Raji (cell line): ENCODE measurements around the gene RPS6KA1.

Source experiments
- POLR2A ChIP-seq: IDR thresholded peaks from 2 replicates; pipeline ENCODE4 v1.6.1; 2011; ENCODE audit warnings: low read depth, low read length, control low read depth; ENCODE audit not compliant: insufficient read depth

RPS6KA1 gene

DNA sequence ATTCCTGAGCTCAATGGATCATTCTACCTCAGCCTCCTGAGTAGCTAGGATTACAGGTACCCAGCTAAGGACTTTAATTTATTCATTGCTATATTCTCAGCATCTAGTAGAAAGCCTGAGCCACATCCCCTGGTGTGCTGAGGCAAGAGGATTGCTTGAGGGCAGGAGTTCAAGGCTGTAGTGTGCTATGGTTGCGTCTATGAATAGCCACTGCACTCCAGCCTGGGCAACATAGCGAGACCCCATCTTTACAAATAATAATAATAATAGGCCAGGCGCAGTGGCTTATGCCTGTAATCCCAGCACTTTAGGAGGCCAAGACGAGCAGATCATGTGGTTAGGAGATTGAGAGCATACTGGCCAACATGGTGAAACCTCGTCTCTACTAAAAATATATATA, 3.3 kb upstream of the RPS6KA1 start:
- no peak for TF ChIP-seq POLR2A

DNA sequence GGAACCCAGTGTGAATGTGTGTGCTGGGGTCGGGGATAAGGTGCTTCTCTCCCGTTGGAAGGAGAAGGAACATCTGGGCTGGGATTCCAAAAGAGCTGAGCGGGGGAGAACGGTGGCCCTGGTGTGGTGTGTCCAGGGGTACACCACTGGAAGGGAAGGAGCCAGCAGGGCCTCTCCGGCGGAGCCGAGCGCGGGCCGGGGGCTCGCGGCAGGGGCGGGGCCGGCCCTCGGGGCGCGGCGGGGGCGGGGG, 231 bp upstream of the RPS6KA1 start:
- TF ChIP-seq POLR2A: no peak

DNA sequence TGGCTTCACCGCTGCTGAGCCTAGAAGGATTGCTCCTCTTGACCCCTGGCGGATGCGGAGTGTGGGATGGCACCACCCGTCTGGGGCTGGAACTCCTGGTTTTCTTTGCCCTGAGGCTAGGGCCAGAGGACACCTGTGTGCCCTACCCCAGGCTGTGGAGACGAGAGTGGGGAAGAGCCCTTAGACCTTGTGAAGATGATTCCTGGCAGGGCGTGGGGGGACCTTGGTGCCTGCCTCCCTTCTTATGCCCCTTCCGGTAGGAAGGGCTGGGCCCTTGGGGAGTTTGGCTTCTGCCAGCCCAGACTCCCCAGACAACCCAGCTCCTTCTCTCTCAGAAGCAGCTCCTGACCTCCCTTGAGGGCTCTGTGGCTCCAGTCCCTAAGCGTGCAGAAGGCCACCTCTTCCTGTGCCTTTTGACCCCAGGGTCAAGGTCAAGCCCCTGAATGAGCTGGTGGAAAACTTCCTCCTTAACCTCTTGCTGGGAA, 891 bp downstream of the RPS6KA1 start:
- no peak for TF ChIP-seq POLR2A

DNA sequence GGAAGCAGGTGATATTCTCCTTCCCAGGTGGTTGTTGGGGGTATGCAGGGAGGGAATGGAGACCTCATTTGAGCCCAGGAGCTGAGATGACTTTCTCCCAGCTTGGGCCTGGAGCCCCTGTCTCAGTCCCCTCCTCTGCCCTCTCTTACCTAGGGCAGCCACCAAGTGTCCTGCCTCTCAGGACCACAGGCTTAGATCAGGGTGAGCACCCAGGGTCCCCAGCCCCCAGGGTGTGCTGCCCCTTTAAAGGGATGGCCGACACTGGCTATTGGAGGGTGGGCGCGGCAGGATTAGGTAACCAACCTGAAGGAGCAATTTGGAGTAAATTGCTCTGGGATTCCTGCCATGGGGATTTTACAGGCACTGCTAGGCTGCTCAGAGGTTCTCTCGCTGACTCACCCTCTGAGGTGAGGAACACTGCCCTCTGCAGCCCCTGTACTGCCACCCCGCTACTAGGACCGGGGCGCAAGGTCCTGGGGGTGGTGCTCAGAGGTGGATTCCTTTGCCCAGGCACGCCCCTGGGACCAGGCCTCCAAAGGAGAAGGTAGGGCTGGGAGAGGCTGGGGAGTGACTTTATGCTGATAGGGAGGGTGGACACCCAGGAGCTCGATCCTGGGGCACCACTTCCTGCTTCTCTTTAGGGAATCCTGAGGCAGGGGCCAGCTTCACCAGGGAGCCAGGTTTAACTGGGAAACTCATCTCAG, 1.5 kb downstream of the RPS6KA1 start:
- TF ChIP-seq POLR2A: no peak

DNA sequence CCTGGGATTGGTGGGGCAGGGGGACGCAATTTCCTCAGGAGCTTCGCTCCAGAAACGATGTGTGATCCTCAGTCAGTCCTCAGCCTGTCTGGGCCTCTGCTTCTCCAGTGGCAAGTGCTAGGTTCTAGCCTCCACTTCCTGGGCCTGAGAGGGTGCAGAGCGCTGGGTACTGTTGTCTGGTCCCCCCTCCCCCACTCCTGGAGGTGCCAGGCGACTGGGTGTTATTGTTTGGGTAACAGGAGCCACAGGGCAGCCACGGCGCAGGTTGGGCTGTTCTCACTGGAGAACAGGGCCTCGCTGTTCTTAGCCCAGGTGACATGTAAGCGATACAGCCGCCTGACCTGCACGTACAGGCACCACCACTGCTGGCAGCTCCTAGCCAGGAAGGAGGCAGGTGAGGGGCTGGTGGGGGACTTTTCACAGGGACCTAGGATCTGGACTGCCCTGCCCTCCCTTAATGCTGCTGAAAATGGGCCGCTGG, 2.1 kb downstream of the RPS6KA1 start:
- TF ChIP-seq POLR2A: no peak

DNA sequence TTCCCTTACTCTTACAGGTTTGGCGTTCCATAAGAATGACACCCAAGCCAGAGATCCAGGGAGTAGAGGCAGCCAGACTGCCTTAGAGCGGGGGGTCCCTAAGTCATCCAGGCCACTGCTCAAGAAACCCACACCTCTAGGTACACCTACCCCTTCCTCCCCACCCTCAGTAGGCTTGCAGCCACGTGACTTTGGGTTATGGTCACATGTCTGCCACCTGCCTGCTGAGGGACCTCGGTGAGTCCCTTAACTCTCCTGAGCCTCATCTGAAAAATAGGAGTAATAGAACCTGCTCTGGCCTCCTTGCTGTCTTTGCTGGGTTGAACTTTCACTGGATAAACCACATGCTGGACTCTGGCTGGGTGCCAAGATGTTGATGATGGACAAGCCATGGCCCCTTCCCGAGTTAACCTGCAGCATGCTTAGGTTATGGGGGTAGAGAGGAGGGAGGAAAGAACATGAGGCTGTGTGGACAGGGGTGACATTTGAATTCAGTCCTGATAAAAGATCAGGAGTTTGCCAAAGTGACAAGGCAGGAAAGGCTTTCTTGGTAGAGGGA, 4.5 kb downstream of the RPS6KA1 start:
- no peak for TF ChIP-seq POLR2A

DNA sequence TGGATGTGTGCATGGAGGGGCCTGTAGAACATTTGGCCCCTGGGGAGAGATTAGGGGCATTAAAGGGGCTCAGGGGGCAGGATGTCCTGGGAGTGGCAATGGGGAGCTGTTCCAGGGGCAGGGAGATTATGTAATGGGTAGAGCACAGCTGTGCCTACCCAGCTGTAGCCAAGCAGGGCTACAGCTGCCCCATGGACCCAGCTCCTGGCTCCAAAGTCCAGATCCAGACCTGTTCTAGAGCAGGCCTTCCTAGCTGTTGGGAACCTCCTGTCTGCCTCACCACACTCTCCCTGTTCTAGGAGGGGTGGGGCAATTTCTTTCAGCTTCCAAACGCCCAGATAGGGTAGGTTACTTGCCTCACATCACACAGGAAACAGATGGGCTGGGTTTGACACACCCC, 5.6 kb downstream of the RPS6KA1 start:
- no peak for TF ChIP-seq POLR2A

DNA sequence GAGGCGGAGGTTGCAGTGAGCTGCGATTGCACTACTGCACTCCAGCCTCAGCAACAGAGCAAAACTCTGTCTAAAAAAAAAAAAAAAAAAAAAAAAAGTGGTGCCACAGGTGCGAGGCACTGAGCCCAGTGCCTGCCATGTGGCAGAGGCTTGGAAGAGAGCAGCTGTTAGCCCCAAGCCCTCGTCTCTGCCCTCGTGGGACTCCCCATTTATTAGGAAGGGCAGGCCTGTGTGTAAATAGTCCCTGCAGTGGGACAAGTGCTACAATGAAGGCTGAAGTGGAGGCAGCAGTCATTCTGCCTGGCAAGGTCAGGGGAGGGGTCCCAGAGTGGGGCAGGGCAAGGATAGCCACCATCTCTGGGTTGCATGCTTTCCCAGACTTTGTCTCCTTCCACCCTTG, 6.5 kb downstream of the RPS6KA1 start:
- TF ChIP-seq POLR2A: no peak

DNA sequence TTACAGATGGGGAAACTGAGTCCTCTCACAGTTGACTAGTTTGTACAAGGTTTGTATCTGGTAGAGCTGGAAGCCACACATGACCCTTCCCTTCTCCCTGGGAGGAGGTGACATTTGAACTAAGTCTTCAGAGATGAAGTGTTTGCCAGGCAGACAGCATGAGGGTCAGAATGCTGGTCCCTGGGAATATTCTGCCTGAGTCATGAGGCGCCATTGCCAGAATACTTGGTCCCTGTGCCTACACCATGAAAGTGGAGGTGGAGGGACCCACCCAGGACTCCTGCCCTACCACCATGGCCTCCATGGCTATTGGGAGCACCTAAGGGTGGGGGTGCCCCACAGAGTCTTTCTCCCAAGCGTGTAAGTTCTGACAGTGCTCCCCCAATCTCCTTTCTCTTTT, 7.0 kb downstream of the RPS6KA1 start:
- TF ChIP-seq POLR2A: no peak

DNA sequence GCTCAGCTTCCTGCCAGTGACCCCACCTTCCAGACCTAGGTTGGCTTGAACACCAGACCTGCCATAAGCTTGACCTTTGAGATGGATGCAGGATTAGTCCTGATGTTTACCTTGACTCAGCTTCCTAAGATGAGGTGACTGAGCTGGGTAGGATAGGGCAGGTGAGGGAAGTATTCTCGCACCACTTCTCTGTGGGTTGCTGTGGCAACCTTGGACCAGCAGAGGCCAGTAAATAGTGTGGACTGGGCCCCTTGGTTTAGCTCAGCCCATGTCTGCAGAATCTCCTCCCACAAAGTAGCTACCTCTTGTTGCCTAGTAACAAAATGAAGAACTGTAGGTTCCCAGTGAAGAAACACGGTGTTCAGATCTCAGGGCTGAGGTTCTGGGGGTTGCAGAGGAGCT, 8.4 kb downstream of the RPS6KA1 start:
- TF ChIP-seq POLR2A: no peak

DNA sequence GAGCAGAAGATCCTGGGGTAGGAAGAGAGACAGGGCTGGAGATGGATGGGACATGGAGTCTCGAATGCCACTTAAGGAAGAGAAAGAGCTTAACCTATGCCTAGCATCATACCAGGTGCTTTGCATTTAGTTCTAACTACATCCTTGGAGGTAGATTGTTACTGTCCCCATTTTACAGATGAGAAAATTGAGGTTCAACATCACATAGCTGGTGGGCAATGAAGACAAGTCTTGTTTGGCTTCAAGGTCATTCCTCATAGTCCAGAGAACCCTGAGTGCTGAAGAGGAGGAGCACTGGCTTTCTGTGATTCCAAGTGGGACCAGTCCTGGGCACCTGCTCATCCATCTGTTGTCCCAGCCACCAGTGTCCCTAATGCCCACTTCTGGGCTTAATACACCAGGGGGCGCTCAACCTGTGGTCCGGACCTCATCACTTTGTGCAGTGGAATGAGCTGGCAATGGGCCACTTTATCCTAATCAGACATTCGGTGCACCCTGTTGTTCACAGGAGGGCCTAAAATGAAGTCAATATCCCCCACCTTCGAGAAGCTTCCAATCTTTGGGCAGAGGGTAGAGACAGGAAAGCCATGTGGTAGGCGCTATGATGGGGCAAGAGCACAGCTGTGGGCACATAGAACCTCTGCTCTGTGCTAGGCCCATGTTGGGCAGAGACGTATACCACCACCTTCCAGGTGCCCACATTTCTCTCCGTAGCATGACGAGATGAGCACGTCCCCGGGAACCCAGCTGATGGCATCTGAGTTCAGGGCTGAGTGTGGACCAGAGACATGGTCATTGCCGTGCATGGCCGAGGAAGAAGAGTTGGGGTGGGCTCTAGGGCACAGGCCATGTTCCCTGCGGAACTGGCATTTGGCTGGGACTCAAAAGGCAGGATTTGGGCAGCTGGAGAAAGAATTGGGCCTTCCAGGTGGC, 9.2 kb downstream of the RPS6KA1 start:
- TF ChIP-seq POLR2A: no peak

DNA sequence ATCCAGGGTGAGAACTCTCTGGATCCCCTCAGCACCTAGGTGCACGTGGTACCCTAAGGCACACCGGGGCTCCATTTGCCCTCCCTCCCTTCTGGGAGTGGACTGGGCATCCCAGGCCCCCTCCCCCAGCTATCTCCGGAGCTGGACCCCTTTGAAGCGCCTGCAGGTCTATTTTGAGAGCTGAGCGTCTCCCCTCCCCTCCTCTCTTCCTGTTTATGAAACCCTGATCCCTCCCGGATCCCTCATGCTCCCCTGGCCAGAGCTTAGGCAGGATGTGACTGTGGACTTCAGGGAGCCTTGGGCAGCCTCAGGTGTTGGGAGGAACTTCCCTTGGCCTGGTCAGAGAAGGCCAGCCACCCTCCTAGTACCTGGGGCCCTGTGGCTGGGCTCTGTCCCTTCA, 10.2 kb downstream of the RPS6KA1 start:
- TF ChIP-seq POLR2A: no peak

DNA sequence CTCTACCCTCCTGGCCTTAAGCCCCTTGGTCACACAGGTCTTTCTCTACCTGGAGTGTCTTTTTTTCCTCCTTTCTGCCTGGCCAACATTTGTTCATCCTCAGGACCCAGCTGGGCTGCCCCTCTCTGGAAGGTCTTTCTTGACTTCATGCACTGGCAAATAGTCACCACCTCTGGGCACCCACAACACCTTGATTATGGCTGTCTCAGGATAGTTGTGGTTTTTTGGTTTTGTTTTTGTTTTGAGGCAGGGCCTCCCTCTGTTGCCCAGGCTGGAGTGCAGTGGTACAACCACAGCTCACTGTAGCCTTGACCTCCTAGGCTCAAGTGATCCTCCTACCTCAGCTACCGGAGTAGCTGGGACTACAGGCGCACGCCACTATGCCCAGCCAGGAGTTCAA, 10.8 kb downstream of the RPS6KA1 start:
- no peak for TF ChIP-seq POLR2A

DNA sequence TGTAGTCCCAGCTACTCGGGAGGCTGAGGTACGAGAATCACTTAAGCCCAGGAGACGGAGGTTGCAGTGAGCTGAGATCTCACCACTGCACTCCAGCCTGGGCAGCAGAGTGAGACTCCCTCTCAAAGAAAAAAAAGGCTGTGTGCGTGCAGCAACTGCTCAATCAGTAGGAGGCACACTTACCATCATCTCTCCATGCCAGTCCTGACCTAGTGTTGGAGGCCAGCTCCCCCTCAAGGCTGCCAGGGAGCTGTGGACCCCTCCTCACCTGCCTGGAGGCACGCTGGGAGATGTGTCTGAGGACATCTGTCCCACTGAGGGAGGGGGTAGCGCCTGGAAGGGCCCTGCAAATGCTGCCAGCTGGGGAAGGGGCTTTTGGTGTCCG, 11.9 kb downstream of the RPS6KA1 start:
- TF ChIP-seq POLR2A: no peak

DNA sequence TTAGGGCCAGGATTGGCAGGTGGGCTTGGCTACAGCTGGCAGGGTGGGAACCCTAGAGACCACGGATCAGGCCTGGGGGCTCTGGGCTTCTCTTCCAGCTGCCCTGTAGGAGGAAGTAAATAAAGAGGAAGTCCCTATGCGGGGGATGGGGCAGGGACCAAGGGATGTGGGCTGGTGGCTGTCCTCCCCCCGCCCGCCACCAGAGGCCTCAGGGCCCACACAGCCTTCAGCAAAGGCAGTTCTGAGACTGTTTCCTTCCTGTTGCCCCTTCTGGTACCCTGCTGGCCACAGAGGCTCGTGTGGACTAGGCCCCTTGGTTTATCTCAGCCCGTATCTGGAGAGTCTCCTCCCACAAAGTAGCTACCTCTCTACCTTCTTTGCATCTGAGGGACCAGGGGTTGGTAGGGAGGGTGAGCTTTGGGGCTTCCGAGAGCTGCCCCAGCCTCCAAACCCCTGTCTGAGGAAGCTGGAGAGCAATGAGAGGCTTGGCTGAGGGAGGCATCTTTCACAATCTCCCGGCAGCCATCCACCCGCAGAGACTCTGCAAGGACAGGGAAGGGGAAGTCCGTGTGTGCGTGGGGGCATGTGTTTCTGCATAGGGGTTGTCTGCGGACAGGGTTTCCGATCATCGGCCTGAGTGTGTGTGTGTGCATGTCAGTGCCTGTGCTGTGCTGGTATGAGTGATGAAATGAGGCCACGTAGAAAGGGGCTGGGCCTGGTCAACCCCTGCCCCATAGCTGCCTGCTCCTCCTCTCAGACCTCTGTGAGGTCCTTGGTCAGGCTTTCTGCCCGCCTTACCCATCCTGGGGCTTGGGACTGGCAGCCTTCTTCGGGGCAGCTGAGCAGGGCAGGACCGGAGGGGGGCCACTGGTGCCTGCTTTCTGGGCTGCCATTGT, 12.5 kb downstream of the RPS6KA1 start:
- TF ChIP-seq POLR2A: peak; percentile 57

DNA sequence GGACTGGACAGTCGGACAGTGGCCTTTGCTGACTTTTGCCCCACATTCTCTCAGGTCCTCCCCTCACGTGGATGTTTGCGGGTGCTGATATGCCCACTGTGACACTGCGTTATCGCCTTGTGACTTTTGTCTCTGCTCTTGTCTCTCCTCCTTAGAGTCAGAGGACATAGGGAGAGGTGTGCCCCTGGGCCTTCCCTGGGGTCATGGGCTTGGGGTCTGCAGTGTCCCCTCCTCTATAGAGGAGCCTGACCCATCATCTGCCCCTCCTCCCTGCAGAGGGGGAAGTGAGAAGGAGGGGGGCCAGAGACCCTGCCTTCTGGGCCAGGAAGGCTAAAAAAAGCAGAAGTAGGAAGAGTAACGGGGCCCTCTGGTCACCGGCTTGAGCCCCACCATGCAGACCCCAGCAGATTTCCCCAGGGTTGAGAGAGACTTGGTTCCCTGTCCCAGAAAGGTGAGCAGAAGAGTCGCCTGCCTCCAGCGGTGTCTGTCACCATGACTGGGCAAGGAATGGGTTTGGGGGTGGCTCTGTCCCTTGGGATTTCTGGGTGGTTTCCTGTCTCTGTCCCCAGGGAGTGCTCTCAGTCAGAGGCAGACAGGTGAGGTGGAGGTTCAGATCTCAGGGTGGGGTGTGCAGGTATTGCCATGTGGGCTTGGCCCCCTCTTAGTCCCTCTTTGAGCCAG, 13.3 kb downstream of the RPS6KA1 start:
- no peak; the same call in none of the 2 replicates for TF ChIP-seq POLR2A
